ENCODE results near the gene STX16.

DNA sequence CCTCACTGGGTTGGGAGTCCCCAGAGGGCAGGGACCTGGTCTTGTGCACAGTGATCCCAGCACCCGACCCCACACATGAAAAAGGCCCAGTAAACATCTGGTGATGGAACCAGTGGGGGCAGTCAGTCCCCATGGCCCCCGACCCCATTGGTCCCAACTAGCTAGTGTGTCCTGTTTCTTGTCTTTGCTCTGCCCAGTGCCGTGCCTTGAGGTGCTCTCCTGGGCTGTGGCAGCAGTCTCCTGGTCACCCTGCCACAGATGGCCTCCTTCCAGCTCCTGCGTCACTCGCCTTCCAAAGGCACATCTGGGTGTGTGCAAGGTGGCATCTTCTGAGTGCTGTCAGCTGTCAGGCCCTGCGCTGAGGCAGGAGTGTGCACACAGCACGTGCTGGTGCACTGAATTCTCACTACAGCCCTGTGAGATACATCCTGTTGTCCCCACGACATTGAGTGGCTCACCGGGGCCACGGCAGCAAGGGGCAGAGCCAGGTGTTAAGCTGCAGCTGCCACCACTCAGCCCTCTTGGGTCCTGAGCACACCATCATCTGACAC is 45.4 kb downstream of the STX16 start:
- TF ChIP-seq, protein P1, sequence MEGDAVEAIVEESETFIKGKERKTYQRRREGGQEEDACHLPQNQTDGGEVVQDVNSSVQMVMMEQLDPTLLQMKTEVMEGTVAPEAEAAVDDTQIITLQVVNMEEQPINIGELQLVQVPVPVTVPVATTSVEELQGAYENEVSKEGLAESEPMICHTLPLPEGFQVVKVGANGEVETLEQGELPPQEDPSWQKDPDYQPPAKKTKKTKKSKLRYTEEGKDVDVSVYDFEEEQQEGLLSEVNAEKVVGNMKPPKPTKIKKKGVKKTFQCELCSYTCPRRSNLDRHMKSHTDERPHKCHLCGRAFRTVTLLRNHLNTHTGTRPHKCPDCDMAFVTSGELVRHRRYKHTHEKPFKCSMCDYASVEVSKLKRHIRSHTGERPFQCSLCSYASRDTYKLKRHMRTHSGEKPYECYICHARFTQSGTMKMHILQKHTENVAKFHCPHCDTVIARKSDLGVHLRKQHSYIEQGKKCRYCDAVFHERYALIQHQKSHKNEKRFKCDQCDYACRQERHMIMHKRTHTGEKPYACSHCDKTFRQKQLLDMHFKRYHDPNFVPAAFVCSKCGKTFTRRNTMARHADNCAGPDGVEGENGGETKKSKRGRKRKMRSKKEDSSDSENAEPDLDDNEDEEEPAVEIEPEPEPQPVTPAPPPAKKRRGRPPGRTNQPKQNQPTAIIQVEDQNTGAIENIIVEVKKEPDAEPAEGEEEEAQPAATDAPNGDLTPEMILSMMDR (conservative IDR thresholded peaks at IDR 0.05; ENCODE audit: low read depth, low read length): no peak
- TF ChIP-seq EZH2 (IDR thresholded peaks at IDR 0.05; ENCODE audit: borderline replicate concordance, low read depth, low read length, poor library complexity, severe bottlenecking): no peak
